GM12874 (cell line): ENCODE data around the gene IL1RAPL2.

Experiments
- TF ChIP-seq, protein P1 (sequence below): IDR thresholded peaks from 2 replicates; pipeline ENCODE4 v1.5.1; 2011; ENCODE audit warnings: low read depth, mild to moderate bottlenecking, control low read depth, low read length, moderate library complexity; ENCODE audit not compliant: insufficient read depth

IL1RAPL2 gene

DNA sequence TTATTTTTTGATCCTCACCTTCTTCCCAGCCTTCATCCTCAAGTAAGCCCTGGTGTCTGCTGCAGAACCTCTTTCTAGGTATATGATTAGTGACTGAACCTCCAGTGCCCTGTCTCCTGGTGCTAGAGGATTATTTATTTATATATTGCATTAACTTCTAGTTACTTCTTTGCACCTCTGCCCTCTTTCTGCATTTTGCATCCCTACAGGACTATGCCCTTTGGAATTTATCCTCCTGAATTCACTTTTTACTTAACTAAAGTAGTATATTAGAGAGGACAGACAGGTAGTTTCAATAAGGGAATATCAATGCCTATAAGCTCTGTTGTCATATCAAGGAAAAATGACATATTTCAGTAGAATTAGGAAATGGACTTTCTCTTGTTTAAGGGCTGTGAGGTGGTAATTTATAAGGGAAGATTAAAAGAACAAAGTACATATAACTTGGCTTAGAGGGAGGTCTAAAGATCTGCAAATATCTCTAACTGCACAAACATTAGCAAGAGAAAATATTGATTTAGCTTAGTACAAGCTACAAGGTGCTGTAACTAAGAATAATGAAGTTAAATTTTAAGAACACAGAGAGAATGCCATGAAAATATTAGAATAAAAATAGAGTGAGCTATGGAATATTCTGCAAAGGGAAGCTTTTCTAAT, 472.8 kb downstream of the IL1RAPL2 start:
- TF ChIP-seq, protein P1, sequence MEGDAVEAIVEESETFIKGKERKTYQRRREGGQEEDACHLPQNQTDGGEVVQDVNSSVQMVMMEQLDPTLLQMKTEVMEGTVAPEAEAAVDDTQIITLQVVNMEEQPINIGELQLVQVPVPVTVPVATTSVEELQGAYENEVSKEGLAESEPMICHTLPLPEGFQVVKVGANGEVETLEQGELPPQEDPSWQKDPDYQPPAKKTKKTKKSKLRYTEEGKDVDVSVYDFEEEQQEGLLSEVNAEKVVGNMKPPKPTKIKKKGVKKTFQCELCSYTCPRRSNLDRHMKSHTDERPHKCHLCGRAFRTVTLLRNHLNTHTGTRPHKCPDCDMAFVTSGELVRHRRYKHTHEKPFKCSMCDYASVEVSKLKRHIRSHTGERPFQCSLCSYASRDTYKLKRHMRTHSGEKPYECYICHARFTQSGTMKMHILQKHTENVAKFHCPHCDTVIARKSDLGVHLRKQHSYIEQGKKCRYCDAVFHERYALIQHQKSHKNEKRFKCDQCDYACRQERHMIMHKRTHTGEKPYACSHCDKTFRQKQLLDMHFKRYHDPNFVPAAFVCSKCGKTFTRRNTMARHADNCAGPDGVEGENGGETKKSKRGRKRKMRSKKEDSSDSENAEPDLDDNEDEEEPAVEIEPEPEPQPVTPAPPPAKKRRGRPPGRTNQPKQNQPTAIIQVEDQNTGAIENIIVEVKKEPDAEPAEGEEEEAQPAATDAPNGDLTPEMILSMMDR = no peak

DNA sequence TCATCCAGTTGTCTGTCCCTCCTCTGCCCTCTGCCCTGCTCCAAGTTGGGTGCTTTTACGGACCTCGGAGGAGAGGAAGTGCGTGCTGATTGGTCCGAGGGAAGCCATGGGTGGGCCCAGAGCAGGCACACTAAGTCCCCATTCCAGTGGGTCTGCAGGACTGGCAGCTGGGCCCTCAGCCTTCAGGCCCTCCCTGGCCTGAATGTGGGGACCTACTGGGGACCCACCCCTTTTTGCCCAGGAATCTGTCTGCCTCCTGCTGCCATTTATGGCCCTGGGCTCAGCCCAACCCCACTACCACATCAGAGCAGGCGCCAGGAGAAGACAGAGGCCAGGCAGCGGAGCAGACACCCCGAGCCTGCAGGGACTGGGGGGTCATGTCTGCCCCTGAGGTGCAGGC, 484.9 kb downstream of the IL1RAPL2 start:
- TF ChIP-seq, protein P1 = no peak

DNA sequence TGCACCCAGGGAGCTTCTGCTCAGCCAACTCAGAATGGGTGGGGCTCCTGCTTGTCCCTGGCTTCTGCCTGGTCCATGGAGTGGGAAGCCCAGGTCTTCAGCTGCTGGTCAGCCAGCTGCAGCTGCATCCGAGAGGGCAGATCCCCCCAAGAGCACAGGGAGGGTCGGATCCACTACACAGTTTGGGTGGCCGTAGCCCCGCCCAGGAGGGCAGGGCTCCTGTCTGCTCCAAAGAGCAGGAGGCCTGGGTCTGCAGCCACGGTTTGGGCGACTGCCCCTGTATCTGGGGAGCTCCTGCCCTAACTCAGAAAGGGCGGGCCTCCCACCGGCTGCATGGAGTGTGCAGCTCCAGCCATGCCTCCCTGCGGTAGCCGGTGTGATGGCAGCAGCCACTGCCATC, 485.4 kb downstream of the IL1RAPL2 start:
- TF ChIP-seq, protein P1 = no peak

DNA sequence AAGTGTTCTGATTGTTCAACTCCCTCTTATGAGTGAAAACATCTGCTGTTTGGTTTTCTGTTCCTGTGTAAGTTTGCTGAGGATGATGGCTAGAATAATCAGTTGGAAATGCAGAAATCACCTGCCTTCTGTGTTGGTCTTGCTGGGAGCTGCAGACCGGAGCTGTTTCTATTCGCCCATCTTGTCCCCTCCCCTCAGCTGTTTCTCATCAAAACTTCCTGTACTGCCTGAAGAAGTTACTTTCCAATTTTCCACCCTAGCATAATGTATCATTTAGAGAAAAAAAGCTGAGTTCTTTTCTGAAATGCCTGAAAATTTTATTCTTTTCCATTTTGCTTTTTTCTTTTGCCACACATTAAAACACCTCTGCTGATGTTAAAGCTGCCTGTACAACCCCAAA, 486.9 kb downstream of the IL1RAPL2 start:
- TF ChIP-seq, protein P1 = no peak

DNA sequence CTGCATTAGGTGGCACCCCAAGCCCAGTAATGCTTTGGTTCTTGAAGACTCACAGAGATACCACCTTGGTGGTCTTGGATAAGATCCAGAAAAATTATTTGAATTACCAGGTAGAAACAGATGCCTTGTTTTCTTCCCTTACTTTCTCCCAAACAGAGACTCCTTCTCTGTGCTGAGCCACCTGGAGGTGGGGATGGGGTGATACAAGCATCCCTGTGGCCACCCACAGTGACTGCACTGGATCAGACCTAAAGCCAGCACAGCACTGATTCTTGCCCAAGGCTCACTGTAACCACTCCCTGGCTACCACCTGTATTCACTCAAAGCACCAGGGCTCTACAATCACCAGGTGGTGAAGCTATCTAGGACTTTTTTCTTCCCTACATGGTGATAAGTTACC, 497.7 kb downstream of the IL1RAPL2 start:
- TF ChIP-seq, protein P1 = no peak

DNA sequence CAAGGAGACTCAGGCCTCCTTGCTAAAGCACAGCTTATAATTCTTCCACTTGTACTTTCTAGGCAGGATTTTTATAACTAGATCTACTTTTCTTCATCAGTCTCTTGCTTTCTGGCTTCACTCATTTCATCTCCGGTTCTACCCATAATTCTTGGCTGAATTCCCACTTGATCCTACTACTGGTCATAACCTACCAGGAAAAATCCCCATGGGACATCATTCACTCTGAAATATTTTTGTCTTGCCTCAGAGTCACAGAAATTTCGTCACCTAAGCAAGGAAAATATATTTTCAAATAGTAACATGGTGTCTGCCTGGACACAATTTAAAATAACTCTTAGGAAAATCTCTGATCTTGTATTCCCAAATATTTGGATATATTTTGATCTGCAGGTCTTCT, 532.2 kb downstream of the IL1RAPL2 start:
- TF ChIP-seq, protein P1 = no peak

DNA sequence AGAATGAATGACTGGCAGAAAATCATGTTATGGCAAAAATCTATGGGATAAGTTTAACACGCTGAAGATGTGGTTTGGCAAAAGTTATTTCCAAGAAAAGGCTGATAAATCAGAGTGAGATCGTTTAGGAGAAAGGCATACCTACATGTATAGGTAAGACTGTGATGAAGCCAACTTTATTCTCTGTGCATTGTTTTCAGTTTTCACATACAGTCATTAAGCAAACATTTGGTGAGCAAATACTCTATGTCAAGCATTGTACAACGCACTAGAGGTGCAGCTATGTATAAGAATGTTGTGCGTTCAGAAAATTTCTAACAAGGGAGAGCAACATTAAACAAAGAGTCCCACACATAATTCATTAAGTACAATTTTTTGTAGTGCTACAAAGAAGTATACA, 532.8 kb downstream of the IL1RAPL2 start:
- TF ChIP-seq, protein P1 = no peak
